ENCODE results near the gene CAB39. TPM values are rescaled to one million over a fixed set of nuclear protein-coding genes. Genes with fewer than 3 reads are reported as not detected.

Gene CAB39
- total RNA-seq, 1 experiment from 2014 or later: 40.4 TPM

DNA sequence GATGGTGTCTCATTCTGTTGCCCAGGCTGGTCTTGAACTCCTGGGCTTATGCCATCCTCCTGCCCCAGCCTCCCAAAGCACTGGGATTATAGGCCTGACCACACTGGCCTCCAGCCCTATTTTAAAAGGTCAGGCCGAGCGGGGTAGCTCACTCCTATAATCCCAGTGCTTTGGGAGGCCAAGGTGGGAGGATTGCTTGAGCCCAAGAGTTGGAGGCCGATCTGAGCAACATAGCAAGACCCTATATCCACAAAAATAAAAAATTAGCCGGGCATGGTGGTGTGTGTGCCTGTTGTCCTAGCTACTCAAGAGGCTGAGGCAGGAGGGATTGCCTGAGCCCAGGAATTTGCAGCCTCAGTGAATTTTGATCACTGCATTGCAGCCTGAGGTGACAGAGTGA lies 3.9 kb downstream of the CAB39 start:
- H3K27me3 ChIP-seq (replicated peaks; ENCODE audit: control insufficient read depth, insufficient read depth, low read length): no peaks in the 10 kb centered on the region
- intact Hi-C loops (cut with micrococcal nuclease; ENCODE audit: unreplicated experiment): no loop called here
- Mint-ChIP-seq H3K4me1 (ENCODE audit: low read depth, unreplicated experiment) (peaks cover 23% of the 10 kb centered on the region), H3K4me3 (ENCODE audit: unreplicated experiment) (no peak overlapping the region), H3K27ac (ENCODE audit: unreplicated experiment) (no peak overlapping the region), H3K9me3 (ENCODE audit: unreplicated experiment) (no peaks in the 10 kb centered on the region), H3K36me3 (ENCODE audit: insufficient read depth, unreplicated experiment) (peaks cover 6% of the 10 kb centered on the region), H3K27me3 (ENCODE audit: insufficient read depth, unreplicated experiment) (no peaks in the 10 kb centered on the region)
- H3K4me3 ChIP-seq (ENCODE audit: low read depth, low read length): no peak overlapping the region
- TF ChIP-seq, protein P1, sequence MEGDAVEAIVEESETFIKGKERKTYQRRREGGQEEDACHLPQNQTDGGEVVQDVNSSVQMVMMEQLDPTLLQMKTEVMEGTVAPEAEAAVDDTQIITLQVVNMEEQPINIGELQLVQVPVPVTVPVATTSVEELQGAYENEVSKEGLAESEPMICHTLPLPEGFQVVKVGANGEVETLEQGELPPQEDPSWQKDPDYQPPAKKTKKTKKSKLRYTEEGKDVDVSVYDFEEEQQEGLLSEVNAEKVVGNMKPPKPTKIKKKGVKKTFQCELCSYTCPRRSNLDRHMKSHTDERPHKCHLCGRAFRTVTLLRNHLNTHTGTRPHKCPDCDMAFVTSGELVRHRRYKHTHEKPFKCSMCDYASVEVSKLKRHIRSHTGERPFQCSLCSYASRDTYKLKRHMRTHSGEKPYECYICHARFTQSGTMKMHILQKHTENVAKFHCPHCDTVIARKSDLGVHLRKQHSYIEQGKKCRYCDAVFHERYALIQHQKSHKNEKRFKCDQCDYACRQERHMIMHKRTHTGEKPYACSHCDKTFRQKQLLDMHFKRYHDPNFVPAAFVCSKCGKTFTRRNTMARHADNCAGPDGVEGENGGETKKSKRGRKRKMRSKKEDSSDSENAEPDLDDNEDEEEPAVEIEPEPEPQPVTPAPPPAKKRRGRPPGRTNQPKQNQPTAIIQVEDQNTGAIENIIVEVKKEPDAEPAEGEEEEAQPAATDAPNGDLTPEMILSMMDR (IDR thresholded peaks at IDR 0.05; ENCODE audit: insufficient read depth in 1 of 2, low read depth in 1 of 2, low read length in 1 of 2, severe bottlenecking in 1 of 2, unreplicated experiment in 1 of 2): no peak
- H3K9me3 ChIP-seq: no peaks in the 10 kb centered on the region
- POLR2A ChIA-PET: no interaction called here
- CTCF ChIA-PET: no interaction called here
- no TSS peak for BruUV-seq (replicated peaks)
- no peaks in the 10 kb centered on the region for H3K36me3 ChIP-seq (ENCODE audit: control insufficient read depth, insufficient read depth, low read length)
- H3K4me1 ChIP-seq: peaks cover 8% of the 10 kb centered on the region; the same call in 1 of the 2 replicates
- DNase-seq: no peak

DNA sequence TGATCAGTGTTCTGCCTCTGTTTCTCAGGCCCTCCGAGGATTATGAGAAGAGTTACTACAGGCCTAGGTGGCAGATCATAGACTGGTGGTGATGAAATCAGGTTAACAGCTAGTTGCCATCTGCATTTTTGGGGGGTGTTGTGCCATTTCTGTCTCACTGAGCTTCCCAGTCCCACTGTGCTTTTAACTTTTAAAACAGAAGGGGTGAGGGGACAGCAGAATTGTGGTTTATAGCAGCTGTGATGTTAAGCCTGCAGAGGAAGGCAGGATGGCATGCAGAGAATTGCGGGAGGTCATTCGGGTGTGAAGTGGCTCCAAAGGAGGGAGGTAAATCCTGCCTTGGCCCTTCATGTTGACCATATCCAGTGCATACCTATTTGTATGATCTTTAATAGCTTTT lies 5.0 kb downstream of the CAB39 start:
- Mint-ChIP-seq H3K4me3 (ENCODE audit: unreplicated experiment) (no peak overlapping the region), H3K9me3 (ENCODE audit: unreplicated experiment) (no peaks in the 10 kb centered on the region), H3K27me3 (ENCODE audit: insufficient read depth, unreplicated experiment) (no peaks in the 10 kb centered on the region), H3K27ac (ENCODE audit: unreplicated experiment) (no peak overlapping the region), H3K4me1 (ENCODE audit: low read depth, unreplicated experiment) (peaks cover 27% of the 10 kb centered on the region), H3K36me3 (ENCODE audit: insufficient read depth, unreplicated experiment) (peaks cover 6% of the 10 kb centered on the region)
- TF ChIP-seq, protein P1 (IDR thresholded peaks at IDR 0.05; ENCODE audit: insufficient read depth in 1 of 2, low read depth in 1 of 2, low read length in 1 of 2, severe bottlenecking in 1 of 2, unreplicated experiment in 1 of 2): no peak
- intact Hi-C loops (cut with micrococcal nuclease; ENCODE audit: unreplicated experiment): no loop called here
- H3K9me3 ChIP-seq: no peaks in the 10 kb centered on the region
- no TSS peak for BruUV-seq (replicated peaks)
- H3K4me3 ChIP-seq (ENCODE audit: low read depth, low read length): no peak overlapping the region
- no peaks in the 10 kb centered on the region for H3K27me3 ChIP-seq (replicated peaks; ENCODE audit: control insufficient read depth, insufficient read depth, low read length)
- DNase-seq: no peak
- ChIA-PET CTCF (no interaction called here), POLR2A (no interaction called here)
- peaks cover 8% of the 10 kb centered on the region; the same call in 1 of the 2 replicates for H3K4me1 ChIP-seq
- no peaks in the 10 kb centered on the region for H3K36me3 ChIP-seq (ENCODE audit: control insufficient read depth, insufficient read depth, low read length)

DNA sequence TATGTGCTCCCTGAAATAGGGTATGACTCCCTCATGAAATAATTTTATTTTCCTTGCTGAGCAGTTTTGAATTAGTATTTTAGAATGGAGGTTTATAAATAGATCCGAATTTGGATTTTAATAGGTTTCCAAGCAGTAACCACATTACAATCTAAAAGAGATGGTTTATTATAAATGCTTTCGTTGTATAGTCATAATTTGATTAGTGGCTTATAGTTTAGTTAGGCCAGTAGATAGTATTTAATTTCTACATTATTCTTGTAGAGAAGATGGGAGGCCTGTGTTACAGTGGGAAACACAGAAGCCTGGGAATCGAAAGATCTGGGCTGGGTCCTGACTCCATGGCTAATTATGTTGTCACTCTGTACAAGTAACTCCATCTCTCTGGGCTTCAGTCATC lies 6.7 kb downstream of the CAB39 start:
- ChIA-PET CTCF (no interaction called here), POLR2A (no interaction called here)
- H3K9me3 ChIP-seq: no peaks in the 10 kb centered on the region
- H3K4me1 ChIP-seq: peaks cover 8% of the 10 kb centered on the region; the same call in 1 of the 2 replicates
- Mint-ChIP-seq H3K27ac (ENCODE audit: unreplicated experiment) (no peak overlapping the region), H3K36me3 (ENCODE audit: insufficient read depth, unreplicated experiment) (peaks cover 6% of the 10 kb centered on the region), H3K9me3 (ENCODE audit: unreplicated experiment) (no peaks in the 10 kb centered on the region), H3K4me3 (ENCODE audit: unreplicated experiment) (no peak overlapping the region), H3K27me3 (ENCODE audit: insufficient read depth, unreplicated experiment) (no peaks in the 10 kb centered on the region), H3K4me1 (ENCODE audit: low read depth, unreplicated experiment) (peaks cover 19% of the 10 kb centered on the region)
- intact Hi-C loops (cut with micrococcal nuclease; ENCODE audit: unreplicated experiment): no loop called here
- no peak for DNase-seq
- no TSS peak for BruUV-seq (replicated peaks)
- no peak overlapping the region for H3K4me3 ChIP-seq (ENCODE audit: low read depth, low read length)
- H3K36me3 ChIP-seq (ENCODE audit: control insufficient read depth, insufficient read depth, low read length): no peaks in the 10 kb centered on the region; the same call in 1 of the 2 replicates
- H3K27me3 ChIP-seq (replicated peaks; ENCODE audit: control insufficient read depth, insufficient read depth, low read length): no peaks in the 10 kb centered on the region
- TF ChIP-seq, protein P1 (IDR thresholded peaks at IDR 0.05; ENCODE audit: insufficient read depth in 1 of 2, low read depth in 1 of 2, low read length in 1 of 2, severe bottlenecking in 1 of 2, unreplicated experiment in 1 of 2): no peak

Measured in Caco-2 (cell line).